ENCODE measurements around the gene EPAS1.

The EPAS1 gene

DNA sequence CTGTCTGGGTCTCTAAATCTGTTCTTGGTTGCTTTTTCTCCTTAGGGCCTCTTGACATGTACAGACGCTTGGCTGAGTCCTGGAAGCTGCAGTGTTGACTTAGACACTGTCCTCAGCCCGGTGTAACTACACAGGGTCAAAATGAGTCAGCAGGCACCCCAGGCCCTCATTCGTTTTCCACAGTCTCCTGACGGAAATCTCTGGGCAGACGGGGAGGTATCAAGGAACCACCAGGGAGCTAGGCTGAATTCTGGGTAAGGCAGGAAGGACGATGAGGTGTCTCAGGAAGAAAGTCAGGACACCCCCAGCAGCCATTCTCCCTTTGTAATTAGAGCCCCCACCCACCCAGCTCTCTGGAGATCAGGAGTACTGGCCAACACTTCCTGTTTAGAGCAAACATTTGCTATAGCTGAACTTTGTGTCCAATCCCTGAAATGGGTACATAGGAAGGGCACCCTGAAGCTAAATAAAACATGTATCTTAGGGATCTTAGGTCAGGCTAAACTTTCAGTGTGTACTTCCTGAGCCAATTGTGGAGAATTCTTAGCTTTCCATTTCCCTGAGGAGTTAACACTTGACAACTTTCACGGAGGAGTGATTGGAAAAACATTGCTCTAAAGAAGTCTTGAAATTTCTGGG lies 23.9 kb upstream of the EPAS1 start:
- no peak for DNase-seq (ENCODE audit: low read depth in 3 of 3)

DNA sequence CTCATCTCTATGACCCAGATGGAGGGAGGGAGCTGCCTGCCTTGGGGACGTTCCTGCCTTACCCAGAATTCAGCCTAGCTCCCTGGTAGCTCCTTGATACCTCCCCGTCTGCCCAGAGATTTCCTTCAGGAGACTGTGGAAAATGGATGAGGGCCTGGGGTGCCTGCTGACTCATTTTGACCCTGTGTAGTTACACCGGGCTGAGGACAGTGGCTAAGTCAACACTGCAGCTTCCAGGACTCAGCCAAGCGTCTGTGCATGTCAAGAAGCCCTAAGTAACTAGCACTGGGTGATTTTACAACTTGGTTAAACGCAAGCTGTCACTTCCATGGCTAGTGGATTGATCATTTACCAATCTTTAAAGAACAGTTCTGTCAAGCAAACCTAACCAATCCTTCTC lies 23.3 kb upstream of the EPAS1 start:
- DNase-seq (ENCODE audit: low read depth in 3 of 3): no peak

GRCh38 chr2:46274586-46274985 lies 22.6 kb upstream of the EPAS1 start:
- no peak for DNase-seq (ENCODE audit: low read depth in 3 of 3)

- DNase-seq (ENCODE audit: low read depth in 3 of 3): no peak
These were observed 21.2 kb upstream of the EPAS1 start for GRCh38 chr2:46275995-46276394.

GRCh38 chr2:46276642-46277041 lies 20.6 kb upstream of the EPAS1 start:
- no peak for DNase-seq (ENCODE audit: low read depth in 3 of 3)

- DNase-seq (ENCODE audit: low read depth in 3 of 3): no peak
These were observed 19.6 kb upstream of the EPAS1 start for GRCh38 chr2:46277431-46278190.

GRCh38 chr2:46278952-46279351 lies 18.3 kb upstream of the EPAS1 start:
- DNase-seq (ENCODE audit: low read depth in 3 of 3): no peak

GRCh38 chr2:46281939-46282338 lies 15.3 kb upstream of the EPAS1 start:
- no peak for DNase-seq (ENCODE audit: low read depth in 3 of 3)

DNA sequence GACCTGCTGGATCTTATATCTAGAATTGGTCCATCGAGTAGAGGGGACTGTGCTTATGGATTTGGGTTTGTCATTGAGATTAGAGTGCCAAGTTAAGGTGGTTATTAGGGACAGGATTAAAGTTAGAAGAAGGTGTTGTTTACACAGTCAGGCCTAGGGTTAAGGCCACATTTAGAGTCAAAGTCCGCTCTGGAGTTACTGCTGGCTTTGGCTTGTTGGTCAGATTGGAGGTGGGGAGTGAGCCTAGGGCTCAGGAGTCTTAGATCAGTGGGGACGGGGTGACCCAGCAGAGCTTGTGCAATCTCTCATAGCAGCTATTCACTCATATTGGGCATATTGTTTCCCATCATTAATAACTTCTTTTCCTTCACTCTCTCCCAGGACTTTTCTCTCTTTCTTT lies 13.5 kb upstream of the EPAS1 start:
- DNase-seq (ENCODE audit: low read depth in 3 of 3): no peak

DNA sequence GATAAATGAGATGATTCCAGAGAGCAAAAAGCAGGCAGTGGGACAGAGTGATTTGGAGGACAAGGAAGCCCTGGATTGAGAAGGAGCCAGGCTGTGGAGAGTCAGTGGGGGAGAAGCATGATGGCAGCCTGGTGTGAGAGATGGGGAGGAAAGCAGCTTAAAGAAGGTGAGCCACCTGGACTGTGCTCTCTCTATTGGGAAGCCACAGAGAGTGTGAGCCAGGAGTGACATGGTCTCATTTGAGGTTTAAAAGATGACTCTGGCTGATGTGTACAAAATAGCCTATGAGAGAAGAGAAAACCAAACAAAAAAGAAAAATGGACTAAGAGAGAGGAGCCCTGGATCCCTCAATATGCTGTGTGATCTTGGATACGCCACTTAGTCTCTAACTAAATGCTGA lies 12.9 kb upstream of the EPAS1 start:
- no peak for DNase-seq (ENCODE audit: low read depth in 3 of 3)

DNA sequence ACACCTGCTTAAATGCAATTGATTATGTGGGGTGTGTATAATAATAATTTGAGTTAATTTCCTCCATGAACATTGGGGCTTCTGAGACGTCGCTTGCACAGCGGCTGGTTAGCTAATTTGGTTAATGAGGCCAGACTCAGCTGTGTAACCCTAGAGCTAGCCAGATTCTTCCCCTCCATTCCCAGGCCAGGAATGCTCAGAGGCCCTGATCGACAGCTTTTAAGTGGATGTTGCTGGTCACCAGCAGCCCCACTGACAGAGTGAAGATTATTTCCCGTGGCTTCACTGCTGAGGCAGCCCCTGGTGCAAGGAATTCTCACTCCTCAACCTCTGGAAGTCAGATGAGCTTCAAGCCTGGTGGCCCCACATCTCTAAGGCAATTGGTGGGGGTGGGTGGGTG lies 12.4 kb upstream of the EPAS1 start:
- DNase-seq (ENCODE audit: low read depth in 3 of 3): no peak

GRCh38 chr2:46286715-46287114 lies 10.5 kb upstream of the EPAS1 start:
- no peak for DNase-seq (ENCODE audit: low read depth in 3 of 3)

GRCh38 chr2:46290078-46290477 lies 7.1 kb upstream of the EPAS1 start:
- no peak for DNase-seq (ENCODE audit: low read depth in 3 of 3)

DNA sequence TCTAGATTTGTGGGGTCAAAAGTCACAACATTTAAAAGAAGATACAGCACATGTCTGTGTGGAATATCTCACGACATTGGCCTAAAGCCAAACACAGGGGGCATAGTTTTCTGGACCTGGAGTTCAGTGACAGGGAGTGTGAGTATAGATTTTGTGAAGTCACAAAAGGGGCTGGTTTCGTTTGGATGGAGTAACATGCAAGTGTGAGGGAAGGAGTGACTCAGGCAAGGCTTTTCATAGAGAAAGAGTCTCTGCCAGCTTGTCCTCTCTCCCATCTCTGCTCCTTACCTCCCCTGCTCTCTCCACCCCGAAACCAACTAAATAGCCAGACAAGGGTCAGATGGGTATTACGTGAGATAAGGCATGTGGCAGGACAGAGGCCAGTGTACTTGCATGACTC lies 3.7 kb upstream of the EPAS1 start:
- DNase-seq (ENCODE audit: low read depth in 3 of 3): no peak

- peak in 1 of 3 experiments; percentile 18 for DNase-seq (ENCODE audit: low read depth in 3 of 3)
These were observed 2.9 kb upstream of the EPAS1 start for GRCh38 chr2:46294176-46294836.

GRCh38 chr2:46296216-46296839 lies 879 bp upstream of the EPAS1 start:
- DNase-seq (ENCODE audit: low read depth in 3 of 3): peak in 1 of 3 experiments; percentile 4

DNA sequence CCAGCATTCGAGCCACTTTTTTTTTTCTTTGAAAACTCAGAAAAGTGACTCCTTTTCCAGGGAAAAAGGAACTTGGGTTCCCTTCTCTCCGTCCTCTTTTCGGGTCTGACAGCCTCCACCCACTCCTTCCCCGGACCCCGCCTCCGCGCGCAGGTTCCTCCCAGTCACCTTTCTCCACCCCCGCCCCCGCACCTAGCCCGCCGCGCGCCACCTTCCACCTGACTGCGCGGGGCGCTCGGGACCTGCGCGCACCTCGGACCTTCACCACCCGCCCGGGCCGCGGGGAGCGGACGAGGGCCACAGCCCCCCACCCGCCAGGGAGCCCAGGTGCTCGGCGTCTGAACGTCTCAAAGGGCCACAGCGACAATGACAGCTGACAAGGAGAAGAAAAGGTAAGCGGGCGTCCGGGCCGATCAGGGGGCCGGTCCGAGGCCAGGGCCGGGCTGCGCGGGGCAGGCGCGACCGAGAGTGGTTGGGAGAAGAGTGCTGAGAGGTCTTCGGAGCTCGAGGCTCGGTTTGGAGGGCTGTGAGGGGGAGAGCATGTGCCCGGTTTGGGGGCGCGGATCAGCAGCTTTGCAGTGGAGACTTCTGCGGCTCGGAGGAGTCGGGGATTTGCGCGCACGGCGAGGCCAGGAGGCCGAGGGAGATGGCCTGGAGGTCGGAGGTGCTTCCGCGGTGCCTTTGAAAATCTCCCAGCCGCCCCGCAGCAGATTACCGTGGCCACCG lies 502 bp downstream of the EPAS1 start:
- peak; percentile 36 to 70 (median 37) for DNase-seq (ENCODE audit: low read depth in 3 of 3)

GRCh38 chr2:46298272-46298521 lies 990 bp downstream of the EPAS1 start:
- no peak for DNase-seq (ENCODE audit: low read depth in 3 of 3)

DNA sequence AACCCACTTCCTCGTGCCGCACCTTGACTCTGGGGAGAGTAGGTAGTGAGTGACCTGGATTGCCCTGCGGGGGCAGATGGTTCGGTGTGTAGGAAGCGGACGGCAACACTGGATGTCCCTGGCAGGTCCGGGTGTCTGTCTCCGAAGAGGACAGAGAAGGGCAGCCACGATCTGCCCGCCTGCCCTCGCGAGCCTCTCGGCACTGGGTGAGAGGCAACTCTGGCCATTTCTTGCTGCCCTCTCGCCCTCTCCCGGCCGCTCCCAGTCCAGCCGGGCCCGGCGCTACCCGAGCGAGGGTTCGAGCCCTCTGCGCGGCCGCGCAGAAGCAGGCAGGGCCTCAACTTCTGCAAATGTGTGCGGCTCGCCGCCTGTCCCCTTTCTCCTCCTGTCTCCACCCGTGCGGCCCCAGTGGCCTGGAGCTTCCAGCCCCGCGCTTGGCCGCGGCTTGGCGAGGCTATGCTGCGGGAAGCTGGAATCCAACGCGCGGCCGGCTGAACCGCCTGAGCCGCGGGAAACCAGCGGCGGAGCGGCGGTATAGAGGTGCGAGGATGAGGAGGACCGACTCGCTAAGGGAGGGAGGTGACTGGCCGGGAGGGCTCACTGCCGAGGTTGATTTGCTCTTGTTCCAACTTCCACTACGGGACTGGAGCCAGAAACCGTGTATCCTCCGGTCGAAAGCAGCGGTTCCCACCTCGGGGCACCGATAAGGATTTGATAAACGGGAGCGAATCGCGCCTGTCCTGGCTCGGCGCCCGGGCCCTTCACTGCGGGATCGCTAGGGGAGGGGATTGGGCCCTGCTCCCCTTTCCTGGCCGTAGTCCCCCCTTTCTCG lies 1.5 kb downstream of the EPAS1 start:
- DNase-seq (ENCODE audit: low read depth in 3 of 3): peak in 1 of 3 experiments; percentile 19

DNA sequence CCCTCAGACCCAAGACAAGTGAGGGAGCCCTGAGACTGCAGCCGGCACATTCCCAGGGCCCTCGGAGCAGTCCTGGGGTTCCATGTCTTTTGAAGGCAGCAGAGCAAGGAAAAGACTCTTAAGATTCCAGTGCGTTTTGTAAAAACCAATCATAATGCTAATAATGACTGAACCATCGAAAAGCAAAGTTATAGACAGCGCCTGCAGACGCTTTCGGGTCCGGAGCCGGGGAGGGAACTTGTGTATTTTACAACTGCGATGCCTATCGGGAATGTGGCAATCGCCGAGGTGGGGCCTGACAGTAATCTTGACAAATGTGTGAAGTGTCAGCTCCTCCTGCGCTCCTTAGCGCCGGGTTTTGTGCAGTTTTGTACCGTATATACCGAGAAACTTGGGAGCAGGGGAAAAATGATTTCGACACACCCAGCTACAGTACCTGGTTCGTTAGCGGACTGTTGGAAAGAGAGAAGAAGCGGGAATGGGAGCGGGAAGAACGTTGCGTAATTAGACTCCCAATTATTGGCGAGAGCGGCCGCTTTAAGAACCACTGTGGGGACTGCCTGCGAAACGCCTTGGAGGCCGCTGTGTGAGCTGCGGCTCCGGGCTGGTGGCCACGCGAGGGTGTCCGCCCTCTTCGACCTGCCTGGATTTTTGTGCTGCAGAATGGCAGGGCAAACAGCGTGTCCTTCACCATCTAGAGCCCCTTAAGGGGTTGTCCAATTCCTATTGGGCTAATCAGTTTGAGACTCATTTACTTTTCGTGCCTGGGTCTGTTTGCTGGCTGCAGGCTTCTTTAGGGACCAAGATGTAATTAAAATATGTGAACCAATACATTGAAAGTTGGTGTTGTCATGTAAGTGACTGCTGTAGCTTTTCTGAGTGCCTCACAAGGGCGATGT lies 2.4 kb downstream of the EPAS1 start:
- peak in 1 of 3 experiments; percentile 6 for DNase-seq (ENCODE audit: low read depth in 3 of 3)
